GM12864 (cell line): ENCODE measurements around the gene SBK3.

Experiments
- DNase-seq: peaks from one replicate; pipeline ENCODE4 v3.0.0-alpha.2; 2011; ENCODE audit warnings: low read depth
- H3K4me3 ChIP-seq: 2 replicates; pipeline ENCODE4 v1.5.1; 2011; ENCODE audit warnings: mild to moderate bottlenecking, low read depth, low read length, control low read depth
- CTCF ChIP-seq: IDR thresholded peaks from 2 replicates; pipeline ENCODE4 v1.5.1; 2011; ENCODE audit warnings: low read depth, mild to moderate bottlenecking, moderate library complexity, low read length, control low read depth, inconsistent platforms; ENCODE audit errors: missing control alignments

SBK3 gene

GRCh38 chr19:55553217-55554182 lies 8.2 kb upstream of the SBK3 start:
- no peak for DNase-seq
- H3K4me3 ChIP-seq: no peak overlapping the region
- TF ChIP-seq CTCF: no peak

- H3K4me3 ChIP-seq: no peak overlapping the region
Measured at GRCh38 chr19:55552620-55553019, 7.3 kb upstream of the SBK3 start.

GRCh38 chr19:55552206-55552605 lies 6.9 kb upstream of the SBK3 start:
- no peak overlapping the region for H3K4me3 ChIP-seq
- TF ChIP-seq CTCF: no peak
- no peak for DNase-seq

More at GRCh38 chr19:55552620-55553019, 7.3 kb upstream of the SBK3 start:
- DNase-seq: no peak
- no peak for TF ChIP-seq CTCF

GRCh38 chr19:55550321-55550650 lies 4.9 kb upstream of the SBK3 start:
- TF ChIP-seq CTCF: no peak
- DNase-seq: no peak
- no peak overlapping the region for H3K4me3 ChIP-seq

- TF ChIP-seq CTCF: no peak
- no peak overlapping the region for H3K4me3 ChIP-seq
- DNase-seq: no peak
Measured at GRCh38 chr19:55549500-55550320, 4.4 kb upstream of the SBK3 start.

- DNase-seq: no peak
- TF ChIP-seq CTCF: no peak
Measured at GRCh38 chr19:55546822-55547614, 1.7 kb upstream of the SBK3 start.

More at GRCh38 chr19:55546822-55547614, 1.7 kb upstream of the SBK3 start:
- H3K4me3 ChIP-seq: no peak overlapping the region
